Right atrium auricular region (tissue), 2 donors: ENCODE data around the gene PATE1. TPM values are rescaled to one million over a fixed set of nuclear protein-coding genes. Genes with fewer than 3 reads are reported as not detected.

ENCODE experiments used
- DNase-seq: peaks from one replicate; pipeline ENCODE4 v3.0.0-alpha.2; 2019; ENCODE audit warnings: low spot score
- H3K27ac ChIP-seq, 2 donors: fragments of 200-600 bp; sonication (generic); 1 replicate in 1 of 2; 2 replicates in 1 of 2; pipeline ENCODE4 v1.5.1; 2016 to 2019
- H3K27me3 ChIP-seq, 2 donors: fragments of 200-600 bp; sonication (generic); one replicate each; pipeline versions ENCODE4 v1.5.1 to v1.6.0; 2017 to 2019
- H3K36me3 ChIP-seq: fragments of 200-600 bp; sonication (generic); one replicate; pipeline ENCODE4 v1.5.1; 2016
- H3K4me1 ChIP-seq, 2 donors: fragments of 200-600 bp; sonication (generic); one replicate each; pipeline versions ENCODE4 v1.5.1 to v1.6.0; 2017 to 2019
- H3K4me3 ChIP-seq, 2 donors: fragments of 200-600 bp; sonication (generic); 1 replicate in 1 of 2; 2 replicates in 1 of 2; pipeline ENCODE4 v1.5.1; 2017 to 2019; ENCODE audit warnings: mild to moderate bottlenecking in 1 of 2, moderate library complexity in 1 of 2
- H3K9me3 ChIP-seq, 2 donors: fragments of 200-600 bp; sonication (generic); one replicate each; pipeline ENCODE4 v1.5.1; 2019
- total RNA-seq, 2 donors: library from RNA; depleted of rRNA; stranded (reverse); fragments of >200 nt; gene quantifications; one replicate each; pipeline ENCODE4 v1.1.0, GENCODE V29; 2016
- TF ChIP-seq, protein P1 (sequence below), 2 donors: fragments of 200-600 bp; sonication (generic); IDR thresholded peaks; one replicate each; pipeline ENCODE4 v1.5.1; 2019; ENCODE audit warnings: antibody characterized with exemption in 2 of 2

PATE1 gene
- total RNA-seq, 2 donors from 2014 or later, result not detected

DNA sequence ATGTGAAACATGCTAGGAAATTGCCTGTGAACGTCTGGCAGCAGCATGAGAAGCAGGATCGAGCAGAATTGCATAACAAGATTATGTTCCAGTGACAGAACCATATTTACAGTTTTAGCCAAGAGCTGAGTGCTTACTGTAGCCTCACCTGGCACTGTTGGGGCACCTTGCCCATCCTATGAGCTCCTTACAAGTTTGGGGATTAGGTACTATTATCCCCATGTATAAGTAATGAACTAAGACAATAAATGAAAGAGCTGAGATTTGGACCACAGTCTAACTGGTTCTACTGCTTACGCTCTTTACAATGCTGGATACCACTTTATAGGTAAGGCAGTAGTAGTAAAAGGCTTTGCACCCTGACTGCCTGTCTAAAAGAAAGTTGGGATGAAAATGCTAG, 17.1 kb upstream of the PATE1 start:
- TF ChIP-seq, protein P1, sequence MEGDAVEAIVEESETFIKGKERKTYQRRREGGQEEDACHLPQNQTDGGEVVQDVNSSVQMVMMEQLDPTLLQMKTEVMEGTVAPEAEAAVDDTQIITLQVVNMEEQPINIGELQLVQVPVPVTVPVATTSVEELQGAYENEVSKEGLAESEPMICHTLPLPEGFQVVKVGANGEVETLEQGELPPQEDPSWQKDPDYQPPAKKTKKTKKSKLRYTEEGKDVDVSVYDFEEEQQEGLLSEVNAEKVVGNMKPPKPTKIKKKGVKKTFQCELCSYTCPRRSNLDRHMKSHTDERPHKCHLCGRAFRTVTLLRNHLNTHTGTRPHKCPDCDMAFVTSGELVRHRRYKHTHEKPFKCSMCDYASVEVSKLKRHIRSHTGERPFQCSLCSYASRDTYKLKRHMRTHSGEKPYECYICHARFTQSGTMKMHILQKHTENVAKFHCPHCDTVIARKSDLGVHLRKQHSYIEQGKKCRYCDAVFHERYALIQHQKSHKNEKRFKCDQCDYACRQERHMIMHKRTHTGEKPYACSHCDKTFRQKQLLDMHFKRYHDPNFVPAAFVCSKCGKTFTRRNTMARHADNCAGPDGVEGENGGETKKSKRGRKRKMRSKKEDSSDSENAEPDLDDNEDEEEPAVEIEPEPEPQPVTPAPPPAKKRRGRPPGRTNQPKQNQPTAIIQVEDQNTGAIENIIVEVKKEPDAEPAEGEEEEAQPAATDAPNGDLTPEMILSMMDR (IDR thresholded peaks at IDR 0.05), result no peak
- no peaks in the 10 kb centered on the region for H3K27me3 ChIP-seq
- H3K36me3 ChIP-seq, result no peaks in the 10 kb centered on the region
- no peaks in the 10 kb centered on the region for H3K9me3 ChIP-seq
- no peak overlapping the region for H3K27ac ChIP-seq
- DNase-seq, result no peak
- H3K4me1 ChIP-seq, result no peaks in the 10 kb centered on the region
- H3K4me3 ChIP-seq, result no peak overlapping the region

DNA sequence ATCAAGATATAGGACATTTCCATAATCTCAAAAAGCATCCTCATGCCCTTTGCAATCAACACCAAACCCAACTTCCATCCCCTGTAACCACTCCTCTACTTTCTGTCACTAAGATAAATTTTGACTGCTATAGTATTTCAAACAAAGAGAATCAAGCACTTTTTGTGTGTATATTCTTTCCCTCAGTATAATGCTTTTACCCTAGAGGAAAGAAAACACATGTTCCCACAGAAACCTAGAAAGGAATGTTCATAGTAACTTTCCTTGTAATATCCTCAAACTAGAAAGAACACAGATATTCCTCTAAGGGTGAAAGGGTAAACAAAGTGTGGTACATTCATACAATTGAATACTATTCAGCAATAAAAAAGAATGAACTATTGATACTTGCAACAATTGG, 5.5 kb upstream of the PATE1 start:
- no peaks in the 10 kb centered on the region for H3K36me3 ChIP-seq

GRCh38 chr11:125743681-125744080, 2.4 kb upstream of the PATE1 start:
- Histone ChIP-seq H3K27ac (no peak overlapping the region), H3K36me3 (no peaks in the 10 kb centered on the region), H3K9me3 (no peaks in the 10 kb centered on the region), H3K4me1 (no peaks in the 10 kb centered on the region), H3K4me3 (no peak overlapping the region), H3K27me3 (no peaks in the 10 kb centered on the region)
- DNase-seq, result no peak
- TF ChIP-seq, protein P1 (IDR thresholded peaks at IDR 0.05), result no peak

More for the DNA sequence above, 5.5 kb upstream of the PATE1 start:
- TF ChIP-seq, protein P1 (IDR thresholded peaks at IDR 0.05), result no peak
- H3K4me1 ChIP-seq, result no peaks in the 10 kb centered on the region
- H3K27ac ChIP-seq, result no peak overlapping the region
- no peak overlapping the region for H3K4me3 ChIP-seq
- no peaks in the 10 kb centered on the region for H3K27me3 ChIP-seq
- no peak for DNase-seq
- H3K9me3 ChIP-seq, result peaks cover 0 to 11% of the 10 kb centered on the region in 2 donors

- DNase-seq, result no peak
- H3K36me3 ChIP-seq, result no peaks in the 10 kb centered on the region
- no peaks in the 10 kb centered on the region for H3K4me1 ChIP-seq
- no peaks in the 10 kb centered on the region for H3K9me3 ChIP-seq
- no peaks in the 10 kb centered on the region for H3K27me3 ChIP-seq
- no peak overlapping the region for H3K27ac ChIP-seq
- TF ChIP-seq, protein P1 (IDR thresholded peaks at IDR 0.05), result no peak
- no peak overlapping the region for H3K4me3 ChIP-seq
Observed at GRCh38 chr11:125750629-125751028, 4.5 kb downstream of the PATE1 start.

- H3K9me3 ChIP-seq, result peaks cover 0 to 5% of the 10 kb centered on the region in 2 donors
- H3K27ac ChIP-seq, result no peak overlapping the region
- H3K36me3 ChIP-seq, result no peaks in the 10 kb centered on the region
- no peaks in the 10 kb centered on the region for H3K27me3 ChIP-seq
- H3K4me1 ChIP-seq, result no peaks in the 10 kb centered on the region
- TF ChIP-seq, protein P1 (IDR thresholded peaks at IDR 0.05), result no peak
- H3K4me3 ChIP-seq, result no peak overlapping the region
- no peak for DNase-seq
Observed at GRCh38 chr11:125756050-125756449, 10.0 kb downstream of the PATE1 start.

DNA sequence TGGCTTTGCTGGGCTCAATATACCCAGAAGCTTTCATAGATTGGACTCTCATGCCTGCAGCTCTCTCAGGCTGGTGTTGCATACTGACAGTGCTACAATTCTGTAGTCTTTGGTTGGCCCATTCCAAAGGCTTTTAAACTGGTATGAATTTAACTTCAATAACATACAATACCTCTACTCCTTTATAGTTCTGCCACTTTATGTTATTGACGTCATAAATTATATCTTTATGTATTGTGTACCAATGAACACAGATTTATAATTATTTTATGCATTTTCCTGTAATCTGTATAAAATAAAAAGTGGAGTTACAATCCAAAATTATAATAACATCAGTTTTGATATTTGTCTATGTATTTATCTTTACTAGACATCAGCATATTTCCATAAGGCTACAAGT, 16.4 kb downstream of the PATE1 start:
- TF ChIP-seq, protein P1 (IDR thresholded peaks at IDR 0.05), result no peak
- Histone ChIP-seq H3K27ac (no peak overlapping the region), H3K36me3 (no peaks in the 10 kb centered on the region), H3K4me1 (no peaks in the 10 kb centered on the region), H3K27me3 (no peaks in the 10 kb centered on the region), H3K9me3 (peaks cover 0 to 3% of the 10 kb centered on the region in 2 donors), H3K4me3 (no peak overlapping the region)
- DNase-seq, result no peak
